KMS-11 (cell line): Measurements from ENCODE around the gene CPNE2.
"Not testable (repeated sequence)": the region's sequence is repeated elsewhere in the genome, so short reads cannot be mapped to it uniquely, and the experiment has no call there.

Experiments used
- H2AFZ ChIP-seq: fragments of 200-600 bp; sonication (generic); 2 replicates; pipeline ENCODE4 v1.6.1; 2016; ENCODE audit warnings: antibody characterized with exemption, mixed run types, low read depth
- H3K27ac ChIP-seq: fragments of 200-600 bp; sonication (generic); 2 replicates; pipeline ENCODE4 v1.6.1; 2016; ENCODE audit warnings: mild to moderate bottlenecking, mixed run types
- H3K27me3 ChIP-seq: fragments of 200-600 bp; sonication (generic); 2 replicates; pipeline ENCODE4 v1.6.1; 2017; ENCODE audit warnings: mild to moderate bottlenecking, low read depth, mixed run types, moderate library complexity; ENCODE audit not compliant: insufficient read depth
- H3K36me3 ChIP-seq: fragments of 200-600 bp; sonication (generic); 2 replicates; pipeline ENCODE4 v1.6.1; 2017; ENCODE audit warnings: mild to moderate bottlenecking, mixed run types; ENCODE audit not compliant: insufficient read depth
- H3K4me1 ChIP-seq: fragments of 200-600 bp; sonication (generic); 2 replicates; pipeline ENCODE4 v1.6.1; 2016; ENCODE audit warnings: mild to moderate bottlenecking, low read depth, mixed run types; ENCODE audit not compliant: poor library complexity, severe bottlenecking
- H3K4me2 ChIP-seq: fragments of 200-600 bp; sonication (generic); 2 replicates; pipeline ENCODE4 v1.7.0; 2016; ENCODE audit warnings: mild to moderate bottlenecking, mixed run types
- H3K4me3 ChIP-seq: fragments of 200-600 bp; sonication (generic); IDR thresholded peaks from 2 replicates; pipeline ENCODE4 v1.6.1; 2017; ENCODE audit warnings: low read depth, low read length, mixed read lengths; ENCODE audit not compliant: insufficient read depth
- H3K79me2 ChIP-seq: fragments of 200-600 bp; sonication (generic); 2 replicates; pipeline ENCODE4 v1.6.1; 2016; ENCODE audit warnings: low read depth, mixed run types; ENCODE audit not compliant: insufficient read depth
- H3K9ac ChIP-seq: fragments of 200-600 bp; sonication (generic); 2 replicates; pipeline ENCODE4 v1.6.1; 2016; ENCODE audit warnings: mild to moderate bottlenecking, mixed run types
- H4K20me1 ChIP-seq: fragments of 200-600 bp; sonication (generic); 2 replicates; pipeline ENCODE4 v1.6.1; 2016; ENCODE audit warnings: mild to moderate bottlenecking, mixed run types; ENCODE audit not compliant: insufficient read depth
- CTCF ChIP-seq: fragments of 200-600 bp; sonication (generic); conservative IDR thresholded peaks from 2 replicates; pipeline ENCODE4 v1.6.1; 2017; ENCODE audit warnings: low read depth, mild to moderate bottlenecking, antibody characterized with exemption, low read length, moderate library complexity, mixed read lengths

Gene CPNE2

GRCh38 chr16:57106767-57107166, 14.4 kb downstream of the CPNE2 start:
- no peak overlapping the region for H3K4me2 ChIP-seq
- no peaks in the 10 kb centered on the region for H3K79me2 ChIP-seq
- H2AFZ ChIP-seq, result no peak overlapping the region
- peaks cover 15% of the 10 kb centered on the region for H3K4me1 ChIP-seq
- no peak overlapping the region for H3K27ac ChIP-seq
- H3K27me3 ChIP-seq, result no peaks in the 10 kb centered on the region
- no peak overlapping the region for H3K9ac ChIP-seq
- no peak overlapping the region for H3K4me3 ChIP-seq
- TF ChIP-seq CTCF, result no peak
- H3K36me3 ChIP-seq, result no peaks in the 10 kb centered on the region
- H4K20me1 ChIP-seq, result no peaks in the 10 kb centered on the region

GRCh38 chr16:57107321-57107922, 15.0 kb downstream of the CPNE2 start:
- Histone ChIP-seq H3K79me2 (no peaks in the 10 kb centered on the region), H2AFZ (no peak overlapping the region), H3K27ac (no peak overlapping the region), H3K4me1 (peaks cover 22% of the 10 kb centered on the region), H3K4me2 (no peak overlapping the region), H3K36me3 (no peaks in the 10 kb centered on the region), H4K20me1 (no peaks in the 10 kb centered on the region), H3K9ac (no peak overlapping the region), H3K4me3 (no peak overlapping the region), H3K27me3 (no peaks in the 10 kb centered on the region)
- TF ChIP-seq CTCF, result no peak

- H3K36me3 ChIP-seq, result no peaks in the 10 kb centered on the region
- H3K4me3 ChIP-seq, result no peak overlapping the region
- no peak overlapping the region for H3K4me2 ChIP-seq
- no peak overlapping the region for H3K27ac ChIP-seq
- no peaks in the 10 kb centered on the region for H3K79me2 ChIP-seq
- no peak overlapping the region for H3K9ac ChIP-seq
- peaks cover 32% of the 10 kb centered on the region for H3K4me1 ChIP-seq
- no peak overlapping the region for H2AFZ ChIP-seq
- H3K27me3 ChIP-seq, result no peaks in the 10 kb centered on the region
- no peaks in the 10 kb centered on the region for H4K20me1 ChIP-seq
- no peak for TF ChIP-seq CTCF
Measured at GRCh38 chr16:57108432-57108831, 16.0 kb downstream of the CPNE2 start.

- H3K36me3 ChIP-seq, H3K27me3 ChIP-seq, H3K4me2 ChIP-seq, H3K27ac ChIP-seq, H2AFZ ChIP-seq, H4K20me1 ChIP-seq, H3K9ac ChIP-seq, H3K79me2 ChIP-seq, H3K4me3 ChIP-seq: not testable (repeated sequence)
- peaks cover 31% of the 10 kb centered on the region for H3K4me1 ChIP-seq
Measured at GRCh38 chr16:57109259-57110105, 17.1 kb downstream of the CPNE2 start.

GRCh38 chr16:57110937-57111336, 18.6 kb downstream of the CPNE2 start:
- peaks cover 22% of the 10 kb centered on the region for H3K4me1 ChIP-seq

More at GRCh38 chr16:57110937-57111336, 18.6 kb downstream of the CPNE2 start:
- H3K27ac ChIP-seq, result no peak overlapping the region
- no peak overlapping the region for H3K4me3 ChIP-seq
- H3K27me3 ChIP-seq, result no peaks in the 10 kb centered on the region
- H2AFZ ChIP-seq, result no peak overlapping the region
- H3K36me3 ChIP-seq, result no peaks in the 10 kb centered on the region
- no peaks in the 10 kb centered on the region for H4K20me1 ChIP-seq
- no peaks in the 10 kb centered on the region for H3K79me2 ChIP-seq
- H3K4me2 ChIP-seq, result no peak overlapping the region
- H3K9ac ChIP-seq, result no peak overlapping the region
- TF ChIP-seq CTCF, result no peak
